ENCODE results near the gene CBX3.
"Not testable (repeated sequence)": the region's sequence is repeated elsewhere in the genome, so short reads cannot be mapped to it uniquely, and the experiment has no call there.

Gene CBX3

GRCh38 chr7:26201247-26202018, at the start of gene CBX3:
TSS of gene CBX3 (plus strand) at chr7:26201745. CDS start at chr7:26202999, 1,254 bp downstream.
- peak; percentile 93 for DNase-seq

GRCh38 chr7:26151953-26152781, 49.4 kb upstream of the CBX3 start, which contains the start of gene NFE2L3:
TSS of gene NFE2L3 (plus strand) at chr7:26152198. CDS start at chr7:26152499, 301 bp downstream.
- ATAC-seq (peak; percentile 33), DNase-seq (peak; percentile 85)
- peaks cover 18% of the 10 kb centered on the region for H3K36me3 Mint-ChIP-seq (ENCODE audit: low read depth)
- H3K4me1 Mint-ChIP-seq: peaks cover 53% of the 10 kb centered on the region
- H3K4me3 Mint-ChIP-seq: peak within 1 kb of the TSS; percentile 97
- no peaks in the 10 kb centered on the region for H3K27me3 Mint-ChIP-seq
- H3K9me3 Mint-ChIP-seq: no peaks in the 10 kb centered on the region
- H3K27ac Mint-ChIP-seq: peak within 1 kb of the TSS; percentile 99

More at GRCh38 chr7:26201247-26202018, at the start of gene CBX3:
- H3K9me3 Mint-ChIP-seq: no peaks in the 10 kb centered on the region
- H3K4me3 Mint-ChIP-seq: peak within 1 kb of the TSS; percentile 99
- peaks cover 83% of the 10 kb centered on the region for H3K36me3 Mint-ChIP-seq (ENCODE audit: low read depth)
- H3K27ac Mint-ChIP-seq: peak within 1 kb of the TSS; percentile 100
- peaks cover 51% of the 10 kb centered on the region for H3K4me1 Mint-ChIP-seq
- H3K27me3 Mint-ChIP-seq: peaks cover 4% of the 10 kb centered on the region
- peak; percentile 62 for ATAC-seq

- peaks cover 25% of the 10 kb centered on the region for H3K36me3 Mint-ChIP-seq (ENCODE audit: low read depth)
- DNase-seq: peak; percentile 45
- ATAC-seq: peak; percentile 8
Observed at GRCh38 chr7:26152782-26153240, 48.7 kb upstream of the CBX3 start.

GRCh38 chr7:26153241-26153822, 48.2 kb upstream of the CBX3 start:
- peaks cover 65% of the 10 kb centered on the region for H3K4me1 Mint-ChIP-seq
- DNase-seq: peak; percentile 27
- H3K27me3 Mint-ChIP-seq: no peaks in the 10 kb centered on the region
- no peaks in the 10 kb centered on the region for H3K9me3 Mint-ChIP-seq
- peaks cover 28% of the 10 kb centered on the region for H3K36me3 Mint-ChIP-seq (ENCODE audit: low read depth)
- peak overlapping the region; percentile 97 for H3K4me3 Mint-ChIP-seq
- ATAC-seq: peak; percentile 60
- H3K27ac Mint-ChIP-seq: peak overlapping the region; percentile 99

More at GRCh38 chr7:26152782-26153240, 48.7 kb upstream of the CBX3 start:
- not testable (repeated sequence) for H3K9me3 Mint-ChIP-seq, H3K27me3 Mint-ChIP-seq
- peak overlapping the region; percentile 97 for H3K4me3 Mint-ChIP-seq
- peak overlapping the region; percentile 99 for H3K27ac Mint-ChIP-seq
- peaks cover 60% of the 10 kb centered on the region for H3K4me1 Mint-ChIP-seq

GRCh38 chr7:26153823-26154783, 47.4 kb upstream of the CBX3 start:
- peaks cover 73% of the 10 kb centered on the region for H3K4me1 Mint-ChIP-seq

GRCh38 chr7:26155531-26156375, 45.8 kb upstream of the CBX3 start:
- Mint-ChIP-seq H3K4me3 (peak overlapping the region; percentile 97), H3K9me3 (no peaks in the 10 kb centered on the region), H3K27ac (peak overlapping the region; percentile 99), H3K4me1 (peaks cover 87% of the 10 kb centered on the region), H3K36me3 (ENCODE audit: low read depth) (peaks cover 33% of the 10 kb centered on the region), H3K27me3 (no peaks in the 10 kb centered on the region)
- DNase-seq (no peak), ATAC-seq (no peak)

More at GRCh38 chr7:26153823-26154783, 47.4 kb upstream of the CBX3 start:
- DNase-seq (peak; percentile 40), ATAC-seq (peak; percentile 40)
- Mint-ChIP-seq H3K4me3 (peak overlapping the region; percentile 97), H3K27me3 (no peaks in the 10 kb centered on the region), H3K36me3 (ENCODE audit: low read depth) (peaks cover 29% of the 10 kb centered on the region), H3K27ac (peak overlapping the region; percentile 99), H3K9me3 (no peaks in the 10 kb centered on the region)

- Mint-ChIP-seq H3K9me3 (no peaks in the 10 kb centered on the region), H3K27me3 (no peaks in the 10 kb centered on the region), H3K4me3 (peak overlapping the region; percentile 97), H3K4me1 (peaks cover 83% of the 10 kb centered on the region), H3K27ac (peak overlapping the region; percentile 99), H3K36me3 (ENCODE audit: low read depth) (peaks cover 36% of the 10 kb centered on the region)
- peak; percentile 40 for DNase-seq
- ATAC-seq: peak; percentile 42
Observed at GRCh38 chr7:26156451-26157420, 44.8 kb upstream of the CBX3 start.

GRCh38 chr7:26157520-26158105, 43.9 kb upstream of the CBX3 start:
- Mint-ChIP-seq H3K4me3 (peak overlapping the region; percentile 97), H3K27ac (peak overlapping the region; percentile 99), H3K27me3 (no peaks in the 10 kb centered on the region), H3K4me1 (peaks cover 90% of the 10 kb centered on the region), H3K9me3 (no peaks in the 10 kb centered on the region), H3K36me3 (ENCODE audit: low read depth) (peaks cover 41% of the 10 kb centered on the region)
- no peak for DNase-seq
- no peak for ATAC-seq

- Mint-ChIP-seq H3K4me1 (peaks cover 88% of the 10 kb centered on the region), H3K9me3 (no peaks in the 10 kb centered on the region), H3K36me3 (ENCODE audit: low read depth) (peaks cover 48% of the 10 kb centered on the region), H3K4me3 (peak overlapping the region; percentile 21), H3K27ac (peak overlapping the region; percentile 99), H3K27me3 (no peaks in the 10 kb centered on the region)
- ATAC-seq (no peak), DNase-seq (no peak)
Observed at GRCh38 chr7:26159243-26159642, 42.3 kb upstream of the CBX3 start.

DNA sequence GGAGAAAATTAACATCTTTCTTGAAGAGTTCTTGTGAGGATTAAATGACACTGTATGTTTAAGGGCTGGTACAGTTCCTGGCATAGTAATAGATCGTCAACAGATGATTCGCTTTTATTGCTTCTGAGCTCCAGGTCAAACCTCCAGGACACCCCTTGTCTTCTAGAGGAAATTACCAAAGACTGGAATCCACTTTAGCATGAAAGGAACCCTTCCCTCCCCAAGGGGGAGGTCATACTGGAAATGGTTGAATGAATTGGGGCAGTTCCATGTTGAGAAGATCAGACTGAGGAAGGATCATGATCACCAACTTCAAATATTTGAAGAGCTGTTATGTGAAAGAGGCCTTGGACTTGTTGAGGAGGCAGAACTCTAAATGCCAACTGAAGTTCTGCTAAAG, 40.6 kb upstream of the CBX3 start:
- no peak for ATAC-seq
- no peaks in the 10 kb centered on the region for H3K9me3 Mint-ChIP-seq
- H3K4me3 Mint-ChIP-seq: no peak overlapping the region
- no peak overlapping the region for H3K27ac Mint-ChIP-seq
- peaks cover 42% of the 10 kb centered on the region for H3K36me3 Mint-ChIP-seq (ENCODE audit: low read depth)
- no peaks in the 10 kb centered on the region for H3K27me3 Mint-ChIP-seq
- H3K4me1 Mint-ChIP-seq: peaks cover 84% of the 10 kb centered on the region
- no peak for DNase-seq

GRCh38 chr7:26162431-26162830, 39.1 kb upstream of the CBX3 start:
- H3K4me3 Mint-ChIP-seq: no peak overlapping the region
- no peak for DNase-seq
- no peaks in the 10 kb centered on the region for H3K9me3 Mint-ChIP-seq
- peaks cover 84% of the 10 kb centered on the region for H3K4me1 Mint-ChIP-seq
- no peak for ATAC-seq
- no peak overlapping the region for H3K27ac Mint-ChIP-seq
- peaks cover 33% of the 10 kb centered on the region for H3K36me3 Mint-ChIP-seq (ENCODE audit: low read depth)
- no peaks in the 10 kb centered on the region for H3K27me3 Mint-ChIP-seq

- peaks cover 31% of the 10 kb centered on the region for H3K36me3 Mint-ChIP-seq (ENCODE audit: low read depth)
- H3K4me1 Mint-ChIP-seq: peaks cover 74% of the 10 kb centered on the region
- H3K9me3 Mint-ChIP-seq, ATAC-seq, H3K4me3 Mint-ChIP-seq, H3K27me3 Mint-ChIP-seq, DNase-seq, H3K27ac Mint-ChIP-seq: not testable (repeated sequence)
Observed at GRCh38 chr7:26163804-26164203, 37.7 kb upstream of the CBX3 start.
